Measurements from ENCODE around the gene CTIF.

The CTIF gene

DNA sequence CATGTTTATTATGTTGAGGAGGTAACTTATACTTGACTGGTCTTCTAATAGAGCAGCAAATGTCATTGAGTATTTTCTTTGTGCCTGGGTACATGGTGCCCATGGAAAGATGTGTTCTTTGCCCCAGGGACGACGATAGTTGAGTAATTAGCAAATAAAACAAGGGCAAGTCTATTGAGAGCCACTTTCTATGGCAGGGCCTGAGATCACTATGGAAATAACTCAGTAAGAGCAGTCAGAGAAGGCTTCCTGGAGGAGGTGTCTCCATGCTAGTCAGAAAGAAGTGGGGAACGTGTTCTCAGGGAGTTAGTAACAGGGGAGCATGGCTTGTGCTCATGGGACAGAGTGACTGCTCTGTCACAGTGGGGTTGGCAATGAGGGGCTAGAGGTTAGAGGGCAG is 28.6 kb downstream of the CTIF start:
- DNase-seq (ENCODE audit: low read depth), result no peak
- TF ChIP-seq, protein P1, sequence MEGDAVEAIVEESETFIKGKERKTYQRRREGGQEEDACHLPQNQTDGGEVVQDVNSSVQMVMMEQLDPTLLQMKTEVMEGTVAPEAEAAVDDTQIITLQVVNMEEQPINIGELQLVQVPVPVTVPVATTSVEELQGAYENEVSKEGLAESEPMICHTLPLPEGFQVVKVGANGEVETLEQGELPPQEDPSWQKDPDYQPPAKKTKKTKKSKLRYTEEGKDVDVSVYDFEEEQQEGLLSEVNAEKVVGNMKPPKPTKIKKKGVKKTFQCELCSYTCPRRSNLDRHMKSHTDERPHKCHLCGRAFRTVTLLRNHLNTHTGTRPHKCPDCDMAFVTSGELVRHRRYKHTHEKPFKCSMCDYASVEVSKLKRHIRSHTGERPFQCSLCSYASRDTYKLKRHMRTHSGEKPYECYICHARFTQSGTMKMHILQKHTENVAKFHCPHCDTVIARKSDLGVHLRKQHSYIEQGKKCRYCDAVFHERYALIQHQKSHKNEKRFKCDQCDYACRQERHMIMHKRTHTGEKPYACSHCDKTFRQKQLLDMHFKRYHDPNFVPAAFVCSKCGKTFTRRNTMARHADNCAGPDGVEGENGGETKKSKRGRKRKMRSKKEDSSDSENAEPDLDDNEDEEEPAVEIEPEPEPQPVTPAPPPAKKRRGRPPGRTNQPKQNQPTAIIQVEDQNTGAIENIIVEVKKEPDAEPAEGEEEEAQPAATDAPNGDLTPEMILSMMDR (IDR thresholded peaks at IDR 0.05; ENCODE audit: insufficient read depth, low read depth, low read length, missing control alignments), result no peak
- H3K4me3 ChIP-seq (ENCODE audit: low read length), result no peak overlapping the region

DNA sequence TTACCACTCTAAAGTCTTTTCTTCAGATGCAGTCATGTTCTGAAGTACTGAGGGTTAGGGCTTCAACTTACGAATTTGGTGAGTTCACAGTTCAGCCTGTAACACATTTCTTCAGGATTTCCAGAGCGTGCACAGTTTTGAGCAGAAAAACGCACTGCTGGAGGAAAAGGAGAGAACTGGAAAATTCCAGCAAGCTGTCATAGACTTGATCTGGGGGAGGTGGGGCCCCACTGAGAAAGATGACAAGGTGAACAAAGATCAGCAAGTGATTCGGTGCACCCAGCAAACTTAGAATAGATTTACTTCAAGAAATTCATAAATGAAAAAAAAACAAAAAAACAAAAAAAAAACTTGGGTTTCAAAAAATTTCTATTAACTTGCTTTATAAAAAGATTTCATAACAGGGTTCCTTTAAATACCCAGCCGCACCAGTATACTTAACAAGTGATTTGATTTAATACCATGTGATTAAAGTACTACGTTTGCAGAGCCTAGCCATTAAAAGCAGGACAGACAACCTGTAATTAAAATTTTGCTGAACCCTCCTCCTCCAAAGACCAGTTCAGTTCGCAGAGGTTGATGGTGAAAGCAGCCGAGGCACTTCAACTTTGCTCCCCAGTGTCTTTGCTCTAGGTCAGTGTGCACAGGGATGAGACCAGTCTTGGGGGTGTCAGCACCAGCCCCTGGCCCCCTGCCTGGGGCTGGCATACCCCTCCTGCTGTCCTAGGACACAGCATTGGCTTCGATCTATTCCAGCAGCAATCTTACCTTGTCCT is 30.5 kb downstream of the CTIF start:
- H3K4me3 ChIP-seq (ENCODE audit: low read length), result no peak overlapping the region
- TF ChIP-seq, protein P1 (IDR thresholded peaks at IDR 0.05; ENCODE audit: insufficient read depth, low read depth, low read length, missing control alignments), result no peak
- DNase-seq (ENCODE audit: low read depth), result no peak

DNA sequence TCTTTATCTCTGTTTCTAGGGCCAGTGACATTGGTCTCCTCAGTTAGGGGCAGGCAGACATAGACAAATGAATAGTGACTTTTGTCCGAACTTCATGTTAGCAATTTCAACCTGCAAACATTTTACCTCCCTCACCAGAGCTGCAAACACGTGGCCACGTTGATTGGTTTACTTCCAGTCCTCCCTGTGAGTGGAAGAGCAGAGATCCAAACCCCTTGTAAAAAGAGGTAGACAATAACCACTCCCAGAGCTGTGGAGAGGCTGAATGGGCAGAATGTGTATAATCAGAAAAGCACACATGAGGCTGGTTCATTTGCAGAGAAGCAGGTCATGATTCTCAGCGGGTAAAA is 31.1 kb downstream of the CTIF start:
- TF ChIP-seq, protein P1 (IDR thresholded peaks at IDR 0.05; ENCODE audit: insufficient read depth, low read depth, low read length, missing control alignments), result no peak
- no peak for DNase-seq (ENCODE audit: low read depth)
- H3K4me3 ChIP-seq (ENCODE audit: low read length), result no peak overlapping the region

DNA sequence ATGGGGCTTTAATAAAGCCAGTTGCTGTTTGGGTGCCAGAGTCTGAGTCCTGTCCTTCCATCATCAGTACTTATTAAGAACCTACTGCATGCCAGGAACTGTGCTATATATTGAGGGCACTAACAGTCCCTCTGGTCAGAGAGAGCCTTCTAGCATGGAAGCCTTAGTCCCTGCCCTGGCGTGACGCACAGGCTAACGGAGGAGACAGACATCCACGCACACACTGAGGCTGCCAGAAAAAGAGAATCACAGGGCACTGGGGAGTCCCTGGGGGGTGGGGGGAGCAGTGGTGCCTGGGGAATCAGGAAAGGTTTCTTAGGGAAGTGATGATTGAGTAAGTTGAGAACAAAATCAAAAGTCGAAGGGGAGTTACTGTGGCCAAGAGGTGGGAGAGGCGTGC is 31.5 kb downstream of the CTIF start:
- TF ChIP-seq, protein P1 (IDR thresholded peaks at IDR 0.05; ENCODE audit: insufficient read depth, low read depth, low read length, missing control alignments), result no peak
- no peak overlapping the region for H3K4me3 ChIP-seq (ENCODE audit: low read length)
- DNase-seq (ENCODE audit: low read depth), result no peak

DNA sequence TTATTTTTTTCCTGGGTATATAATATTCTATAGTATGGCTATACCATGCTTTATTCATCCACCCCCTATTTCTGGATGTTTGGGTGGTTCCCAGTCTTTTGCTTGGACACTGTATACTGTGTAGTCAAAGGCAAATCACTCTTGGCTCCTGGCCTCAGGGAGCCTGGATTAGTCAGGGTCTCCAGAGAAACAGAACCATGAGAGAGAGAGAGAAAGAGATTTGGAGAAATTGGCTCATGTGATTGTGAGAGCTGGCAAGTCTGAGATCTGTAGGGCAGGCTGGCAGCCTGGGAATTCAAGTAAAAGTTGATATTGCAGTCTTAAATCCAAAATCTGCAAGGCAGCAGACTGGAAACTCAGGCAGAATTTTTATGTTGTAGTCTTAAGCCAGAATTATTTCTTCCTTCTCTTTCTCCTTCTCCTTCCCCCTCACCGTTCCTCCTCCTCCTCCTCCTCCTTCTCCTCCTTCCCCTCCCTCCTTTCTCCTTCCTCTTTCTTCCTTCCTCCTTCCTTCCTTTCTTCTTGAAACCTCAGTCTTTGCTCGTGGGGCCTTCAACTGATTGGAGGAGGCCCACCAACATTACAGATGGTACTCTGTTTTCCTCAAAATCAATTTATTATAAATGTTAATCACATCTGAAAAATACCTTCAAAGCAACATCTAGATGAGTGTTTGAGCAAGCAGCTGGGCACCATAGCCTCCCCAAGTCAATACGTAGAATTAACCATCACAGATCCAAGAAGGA is 33.0 kb downstream of the CTIF start:
- DNase-seq (ENCODE audit: low read depth), result no peak
- no peak overlapping the region for H3K4me3 ChIP-seq (ENCODE audit: low read length)
- TF ChIP-seq, protein P1 (IDR thresholded peaks at IDR 0.05; ENCODE audit: insufficient read depth, low read depth, low read length, missing control alignments), result no peak

DNA sequence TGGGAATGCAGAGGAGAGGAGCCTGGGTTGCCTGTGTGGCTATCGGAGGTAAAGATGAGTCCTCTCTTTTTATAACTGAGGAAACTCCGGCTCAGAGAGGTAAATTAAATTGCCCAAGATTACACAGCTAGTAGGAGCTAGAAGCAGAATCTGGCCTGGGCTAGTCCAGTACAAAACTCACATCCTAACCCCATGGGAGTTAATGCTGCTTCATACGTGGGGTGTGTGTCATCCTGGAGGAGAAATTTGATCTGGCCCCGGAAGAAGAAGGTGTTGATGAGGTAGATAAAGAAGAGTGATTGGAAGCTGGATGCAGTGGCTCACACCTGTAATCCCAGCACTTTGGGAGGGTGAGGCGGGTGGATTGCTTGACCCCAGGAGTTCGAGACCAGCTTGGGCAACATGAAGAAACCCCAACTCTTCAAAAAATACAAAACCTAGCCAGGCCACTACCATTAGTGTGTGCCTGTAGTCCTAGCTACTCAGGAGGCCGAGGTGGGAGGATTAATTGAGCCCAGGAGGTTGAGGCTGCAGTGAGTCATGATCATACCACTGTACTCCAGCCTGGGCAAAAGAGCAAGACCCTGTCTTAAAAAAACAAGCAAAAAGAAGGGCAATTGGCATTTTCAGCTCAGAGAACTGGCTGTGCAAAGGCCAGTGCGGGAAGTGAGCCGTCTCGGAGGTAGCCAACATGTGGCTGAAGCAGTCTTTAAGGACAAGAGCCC is 33.7 kb downstream of the CTIF start:
- DNase-seq (ENCODE audit: low read depth), result peak; percentile 43
- no peak overlapping the region for H3K4me3 ChIP-seq (ENCODE audit: low read length)
- TF ChIP-seq, protein P1 (IDR thresholded peaks at IDR 0.05; ENCODE audit: insufficient read depth, low read depth, low read length, missing control alignments), result no peak
